ENCODE measurements around the gene MRTFB. TPM values are rescaled to one million over a fixed set of nuclear protein-coding genes. Genes with fewer than 3 reads are reported as not detected.

The MRTFB gene
- total and polyA plus RNA-seq, 2 experiments from 2014 or later = 13.9 to 22.2 TPM

- no peaks in the 10 kb centered on the region for H3K9me2 ChIP-seq (ENCODE audit: insufficient read depth)
- DNase-seq (ENCODE audit: low spot score) (no peak), ATAC-seq (no peak)
- no peaks in the 10 kb centered on the region for H3K27me3 ChIP-seq (ENCODE audit: insufficient read depth)
- H3K36me3 ChIP-seq (ENCODE audit: insufficient read depth) = no peaks in the 10 kb centered on the region
- no peak overlapping the region for H3K27ac ChIP-seq (ENCODE audit: low read depth)
- TF ChIP-seq STAT1 (IDR thresholded peaks at IDR 0.05; ENCODE audit: unreplicated experiment) (no peak), JUNB (IDR thresholded peaks at IDR 0.05; ENCODE audit: unreplicated experiment) (no peak), EZH2 (IDR thresholded peaks at IDR 0.05; ENCODE audit: low read depth, unreplicated experiment) (no peak), POLR2AphosphoS5 (IDR thresholded peaks at IDR 0.05; ENCODE audit: low read depth) (no peak), ZNF114 (CRISPR knock-in tag; IDR thresholded peaks at IDR 0.05) (no peak), CREB1 (CRISPR knock-in tag; IDR thresholded peaks at IDR 0.05; ENCODE audit: low read depth) (no peak), NANOG (IDR thresholded peaks at IDR 0.05; ENCODE audit: borderline replicate concordance) (no peak), ZNF462 (CRISPR knock-in tag; IDR thresholded peaks at IDR 0.05) (no peak), ZNF331 (CRISPR knock-in tag; IDR thresholded peaks at IDR 0.05; ENCODE audit: low read depth) (no peak), EZH2phosphoT487 (IDR thresholded peaks at IDR 0.05; ENCODE audit: unreplicated experiment) (no peak), REST (IDR thresholded peaks at IDR 0.05; ENCODE audit: unreplicated experiment) (no peak)
- TF ChIP-seq, protein P1, sequence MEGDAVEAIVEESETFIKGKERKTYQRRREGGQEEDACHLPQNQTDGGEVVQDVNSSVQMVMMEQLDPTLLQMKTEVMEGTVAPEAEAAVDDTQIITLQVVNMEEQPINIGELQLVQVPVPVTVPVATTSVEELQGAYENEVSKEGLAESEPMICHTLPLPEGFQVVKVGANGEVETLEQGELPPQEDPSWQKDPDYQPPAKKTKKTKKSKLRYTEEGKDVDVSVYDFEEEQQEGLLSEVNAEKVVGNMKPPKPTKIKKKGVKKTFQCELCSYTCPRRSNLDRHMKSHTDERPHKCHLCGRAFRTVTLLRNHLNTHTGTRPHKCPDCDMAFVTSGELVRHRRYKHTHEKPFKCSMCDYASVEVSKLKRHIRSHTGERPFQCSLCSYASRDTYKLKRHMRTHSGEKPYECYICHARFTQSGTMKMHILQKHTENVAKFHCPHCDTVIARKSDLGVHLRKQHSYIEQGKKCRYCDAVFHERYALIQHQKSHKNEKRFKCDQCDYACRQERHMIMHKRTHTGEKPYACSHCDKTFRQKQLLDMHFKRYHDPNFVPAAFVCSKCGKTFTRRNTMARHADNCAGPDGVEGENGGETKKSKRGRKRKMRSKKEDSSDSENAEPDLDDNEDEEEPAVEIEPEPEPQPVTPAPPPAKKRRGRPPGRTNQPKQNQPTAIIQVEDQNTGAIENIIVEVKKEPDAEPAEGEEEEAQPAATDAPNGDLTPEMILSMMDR (conservative IDR thresholded peaks at IDR 0.05; ENCODE audit: low read depth in 2 of 2) = no peak
- TF ChIP-seq, protein P2, sequence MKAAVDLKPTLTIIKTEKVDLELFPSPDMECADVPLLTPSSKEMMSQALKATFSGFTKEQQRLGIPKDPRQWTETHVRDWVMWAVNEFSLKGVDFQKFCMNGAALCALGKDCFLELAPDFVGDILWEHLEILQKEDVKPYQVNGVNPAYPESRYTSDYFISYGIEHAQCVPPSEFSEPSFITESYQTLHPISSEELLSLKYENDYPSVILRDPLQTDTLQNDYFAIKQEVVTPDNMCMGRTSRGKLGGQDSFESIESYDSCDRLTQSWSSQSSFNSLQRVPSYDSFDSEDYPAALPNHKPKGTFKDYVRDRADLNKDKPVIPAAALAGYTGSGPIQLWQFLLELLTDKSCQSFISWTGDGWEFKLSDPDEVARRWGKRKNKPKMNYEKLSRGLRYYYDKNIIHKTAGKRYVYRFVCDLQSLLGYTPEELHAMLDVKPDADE (IDR thresholded peaks at IDR 0.05) = no peak
- H2AFZ ChIP-seq = no peak overlapping the region
- H3K4me1 ChIP-seq (ENCODE audit: insufficient read depth) = no peaks in the 10 kb centered on the region
- Mint-ChIP-seq H3K4me1 (no peaks in the 10 kb centered on the region), H3K27ac (no peak overlapping the region), H3K27me3 (ENCODE audit: insufficient read depth, low read depth, poor library complexity) (no peaks in the 10 kb centered on the region), H3K36me3 (ENCODE audit: low read depth) (no peaks in the 10 kb centered on the region), H3K9me3 (peaks cover 2% of the 10 kb centered on the region; the same call in 1 of the 3 replicates), H3K4me3 (no peak overlapping the region)
- H3F3A ChIP-seq (replicated peaks; ENCODE audit: low read depth) = no peaks in the 10 kb centered on the region
- H3K4me2 ChIP-seq = no peak overlapping the region
- H4K20me1 ChIP-seq (replicated peaks; ENCODE audit: insufficient read depth) = no peaks in the 10 kb centered on the region
- H3K4me3 ChIP-seq = no peak overlapping the region
- H3K79me2 ChIP-seq (replicated peaks; ENCODE audit: insufficient read depth) = no peaks in the 10 kb centered on the region
These were observed 46.8 kb upstream of the MRTFB start for GRCh38 chr16:14024283-14024682.
